ENCODE measurements around the gene FAP.

FAP gene

DNA sequence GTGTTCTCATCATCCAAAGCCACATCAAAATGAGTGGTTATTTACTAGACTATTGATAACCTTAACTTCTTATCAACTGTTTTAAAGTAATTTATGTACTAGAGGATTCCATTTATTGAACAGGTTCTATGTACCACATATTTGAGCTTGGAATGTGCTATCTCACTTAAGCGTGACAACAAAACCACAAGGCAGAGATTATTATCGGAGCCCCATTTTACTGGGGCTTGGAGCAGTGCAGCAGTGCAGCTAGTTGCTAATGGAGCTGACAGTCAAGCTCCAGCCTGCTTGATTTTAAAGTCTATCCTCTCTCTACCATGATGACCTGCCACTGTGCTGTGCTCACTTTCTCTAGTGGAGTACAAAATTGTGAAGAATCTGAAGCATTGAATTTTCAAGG is 115.8 kb downstream of the FAP start (continued):
- no peak for TF ChIP-seq SP2 (tag by site-specific recombination; IDR thresholded peaks at IDR 0.05)
- TF ChIP-seq, protein P1, sequence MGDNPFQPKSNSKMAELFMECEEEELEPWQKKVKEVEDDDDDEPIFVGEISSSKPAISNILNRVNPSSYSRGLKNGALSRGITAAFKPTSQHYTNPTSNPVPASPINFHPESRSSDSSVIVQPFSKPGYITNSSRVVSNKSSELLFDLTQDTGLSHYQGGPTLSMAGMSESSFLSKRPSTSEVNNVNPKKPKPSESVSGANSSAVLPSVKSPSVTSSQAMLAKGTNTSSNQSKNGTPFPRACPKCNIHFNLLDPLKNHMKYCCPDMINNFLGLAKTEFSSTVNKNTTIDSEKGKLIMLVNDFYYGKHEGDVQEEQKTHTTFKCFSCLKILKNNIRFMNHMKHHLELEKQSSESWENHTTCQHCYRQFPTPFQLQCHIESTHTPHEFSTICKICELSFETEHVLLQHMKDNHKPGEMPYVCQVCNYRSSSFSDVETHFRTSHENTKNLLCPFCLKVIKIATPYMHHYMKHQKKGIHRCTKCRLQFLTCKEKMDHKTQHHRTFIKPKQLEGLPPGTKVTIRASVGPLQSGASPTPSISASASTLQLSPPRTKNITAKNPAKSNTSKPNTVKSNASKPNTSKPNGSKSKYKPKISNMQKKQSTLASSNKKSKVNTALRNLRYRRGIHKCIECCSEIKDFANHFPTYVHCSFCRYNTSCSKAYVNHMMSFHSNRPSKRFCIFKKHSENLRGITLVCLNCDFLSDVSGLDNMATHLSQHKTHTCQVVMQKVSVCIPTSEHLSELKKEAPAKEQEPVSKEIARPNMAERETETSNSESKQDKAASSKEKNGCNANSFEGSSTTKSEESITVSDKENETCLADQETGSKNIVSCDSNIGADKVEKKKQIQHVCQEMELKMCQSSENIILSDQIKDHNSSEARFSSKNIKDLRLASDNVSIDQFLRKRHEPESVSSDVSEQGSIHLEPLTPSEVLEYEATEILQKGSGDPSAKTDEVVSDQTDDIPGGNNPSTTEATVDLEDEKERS (tag by site-specific recombination; IDR thresholded peaks at IDR 0.05): no peak

DNA sequence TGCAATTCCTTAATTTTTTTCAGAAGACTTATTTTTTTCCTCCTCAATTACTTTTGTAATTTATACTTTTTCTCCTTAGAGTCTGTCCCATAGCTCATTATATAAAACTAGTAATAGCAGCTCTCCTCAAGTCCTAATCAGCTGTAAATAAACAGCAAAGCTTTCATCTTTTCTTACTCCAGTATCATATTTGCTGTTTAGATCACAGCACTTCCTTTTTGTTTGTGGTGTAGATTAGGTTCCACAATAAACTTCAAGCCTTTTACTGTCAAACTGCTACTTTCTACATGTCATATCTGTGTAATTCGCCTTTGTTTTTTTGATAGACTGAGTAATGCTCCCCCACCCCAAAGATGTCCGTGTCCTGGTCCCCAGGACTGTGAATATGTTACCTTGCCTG is 116.7 kb downstream of the FAP start:
- ChIA-PET POLR2A (no interaction called here), CTCF (interaction anchor here (0.5 to 5.1 kb wide), 7 partner anchors 10 to 539 kb away, joined by 3 to 34 read pairs (median 4); no protein-coding TSS in a partner anchor)
- Histone ChIP-seq H3K36me3 (ENCODE audit: control insufficient read depth in 2 of 2, insufficient read depth in 1 of 2, low read length in 2 of 2) (no peaks in the 10 kb centered on the region), H3K9me3 (ENCODE audit: control insufficient read depth, insufficient read depth, low read depth, low read length) (no peaks in the 10 kb centered on the region), H3K4me3 (ENCODE audit: low read depth, low read length) (no peak overlapping the region), H3K27ac (ENCODE audit: extremely low read depth, low read depth, low read length) (no peak overlapping the region), H3K4me1 (ENCODE audit: control insufficient read depth, insufficient read depth, low read length) (no peaks in the 10 kb centered on the region)
- TF ChIP-seq ZNF776 (tag by site-specific recombination; IDR thresholded peaks at IDR 0.05; ENCODE audit: borderline replicate concordance) (no peak), HOXD13 (CRISPR knock-in tag; IDR thresholded peaks at IDR 0.05; ENCODE audit: borderline replicate concordance) (no peak), ZNF621 (tag by site-specific recombination; IDR thresholded peaks at IDR 0.05) (no peak), ZFHX2 (tag by site-specific recombination; conservative IDR thresholded peaks at IDR 0.05) (no peak), YY2 (tag by site-specific recombination; IDR thresholded peaks at IDR 0.05) (no peak), ZNF391 (tag by site-specific recombination; IDR thresholded peaks at IDR 0.05; ENCODE audit: borderline replicate concordance, low read depth) (no peak), ZNF510 (tag by site-specific recombination; IDR thresholded peaks at IDR 0.05; ENCODE audit: insufficient replicate concordance) (no peak), ZNF561 (tag by site-specific recombination; IDR thresholded peaks at IDR 0.05; ENCODE audit: borderline replicate concordance) (no peak), ZNF155 (tag by site-specific recombination; IDR thresholded peaks at IDR 0.05) (no peak), GLIS2 (tag by site-specific recombination; IDR thresholded peaks at IDR 0.05) (no peak), ZSCAN23 (tag by site-specific recombination; IDR thresholded peaks at IDR 0.05) (no peak), ZNF350 (tag by site-specific recombination; IDR thresholded peaks at IDR 0.05) (no peak), ZNF426 (tag by site-specific recombination; IDR thresholded peaks at IDR 0.05) (no peak), ZNF157 (tag by site-specific recombination; IDR thresholded peaks at IDR 0.05) (no peak)
- TF ChIP-seq, protein P2, sequence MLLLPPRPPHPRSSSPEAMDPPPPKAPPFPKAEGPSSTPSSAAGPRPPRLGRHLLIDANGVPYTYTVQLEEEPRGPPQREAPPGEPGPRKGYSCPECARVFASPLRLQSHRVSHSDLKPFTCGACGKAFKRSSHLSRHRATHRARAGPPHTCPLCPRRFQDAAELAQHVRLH (tag by site-specific recombination; IDR thresholded peaks at IDR 0.05): no peak

DNA sequence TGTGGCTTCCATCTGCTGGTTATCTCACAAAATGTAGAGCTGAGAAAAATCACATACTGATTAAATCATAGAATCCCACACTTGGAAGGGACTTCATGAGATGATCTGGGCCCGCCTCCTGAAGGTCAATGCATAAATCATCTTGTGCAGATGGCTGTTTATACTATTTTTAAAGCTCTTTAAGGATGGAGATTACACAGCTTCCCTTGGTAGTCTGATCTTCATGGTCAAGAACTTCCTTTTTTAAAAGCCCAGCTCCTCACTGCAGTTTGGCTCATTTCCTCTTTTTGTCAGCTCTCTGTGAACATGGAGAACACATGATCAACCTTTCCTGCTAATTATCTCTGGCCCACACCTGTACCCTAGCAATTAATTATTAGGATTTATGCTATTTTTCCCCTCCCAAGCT is 117.1 kb downstream of the FAP start:
- ChIA-PET CTCF (interaction anchor here (0.5 to 5.1 kb wide), 7 partner anchors 9 to 539 kb away, joined by 3 to 34 read pairs (median 4); no protein-coding TSS in a partner anchor), POLR2A (no interaction called here)
- TF ChIP-seq ZNF10 (tag by site-specific recombination; IDR thresholded peaks at IDR 0.05): no peak

DNA sequence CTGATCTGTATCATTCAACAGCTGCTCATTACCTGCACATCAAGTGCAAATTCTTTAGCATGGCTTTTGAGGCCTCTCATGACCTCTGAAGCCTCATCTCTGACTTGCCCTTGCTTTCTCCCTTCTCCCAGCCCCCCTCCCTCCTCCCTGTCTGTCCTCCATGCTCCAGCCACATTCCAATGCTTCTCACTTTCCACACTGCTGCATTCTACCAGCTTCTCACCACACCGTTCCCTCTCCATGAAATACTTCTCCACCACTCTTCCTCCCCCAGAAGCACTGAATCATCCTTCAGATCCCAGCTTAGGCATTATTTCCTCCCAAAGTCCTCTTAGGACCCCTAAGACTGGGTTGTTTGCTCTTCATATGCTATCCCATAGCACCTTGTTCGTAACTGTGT is 118.1 kb downstream of the FAP start:
- Histone ChIP-seq H3K9me3 (ENCODE audit: control insufficient read depth, insufficient read depth, low read depth, low read length) (no peaks in the 10 kb centered on the region), H3K36me3 (ENCODE audit: control insufficient read depth in 2 of 2, insufficient read depth in 1 of 2, low read length in 2 of 2) (no peaks in the 10 kb centered on the region), H3K4me1 (ENCODE audit: control insufficient read depth, insufficient read depth, low read length) (no peaks in the 10 kb centered on the region), H3K4me3 (ENCODE audit: low read depth, low read length) (no peak overlapping the region), H3K27ac (ENCODE audit: extremely low read depth, low read depth, low read length) (no peak overlapping the region)
- TF ChIP-seq FEZF1 (tag by site-specific recombination; IDR thresholded peaks at IDR 0.05): no peak
- no peak for TF ChIP-seq YY1 (tag by site-specific recombination; IDR thresholded peaks at IDR 0.05)
- TF ChIP-seq, protein P3, sequence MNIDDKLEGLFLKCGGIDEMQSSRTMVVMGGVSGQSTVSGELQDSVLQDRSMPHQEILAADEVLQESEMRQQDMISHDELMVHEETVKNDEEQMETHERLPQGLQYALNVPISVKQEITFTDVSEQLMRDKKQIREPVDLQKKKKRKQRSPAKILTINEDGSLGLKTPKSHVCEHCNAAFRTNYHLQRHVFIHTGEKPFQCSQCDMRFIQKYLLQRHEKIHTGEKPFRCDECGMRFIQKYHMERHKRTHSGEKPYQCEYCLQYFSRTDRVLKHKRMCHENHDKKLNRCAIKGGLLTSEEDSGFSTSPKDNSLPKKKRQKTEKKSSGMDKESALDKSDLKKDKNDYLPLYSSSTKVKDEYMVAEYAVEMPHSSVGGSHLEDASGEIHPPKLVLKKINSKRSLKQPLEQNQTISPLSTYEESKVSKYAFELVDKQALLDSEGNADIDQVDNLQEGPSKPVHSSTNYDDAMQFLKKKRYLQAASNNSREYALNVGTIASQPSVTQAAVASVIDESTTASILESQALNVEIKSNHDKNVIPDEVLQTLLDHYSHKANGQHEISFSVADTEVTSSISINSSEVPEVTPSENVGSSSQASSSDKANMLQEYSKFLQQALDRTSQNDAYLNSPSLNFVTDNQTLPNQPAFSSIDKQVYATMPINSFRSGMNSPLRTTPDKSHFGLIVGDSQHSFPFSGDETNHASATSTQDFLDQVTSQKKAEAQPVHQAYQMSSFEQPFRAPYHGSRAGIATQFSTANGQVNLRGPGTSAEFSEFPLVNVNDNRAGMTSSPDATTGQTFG (tag by site-specific recombination; IDR thresholded peaks at IDR 0.05; ENCODE audit: borderline replicate concordance): no peak
- TF ChIP-seq HOXC10 (CRISPR knock-in tag; IDR thresholded peaks at IDR 0.05): no peak
- ChIA-PET CTCF (interaction anchor here (0.6 to 5.1 kb wide), 16 partner anchors 9 to 902 kb away, joined by 3 to 34 read pairs (median 4); no protein-coding TSS in a partner anchor), POLR2A (no interaction called here)

More for the DNA sequence above, 117.1 kb downstream of the FAP start:
- Histone ChIP-seq H3K4me3 (ENCODE audit: low read depth, low read length) (no peak overlapping the region), H3K27ac (ENCODE audit: extremely low read depth, low read depth, low read length) (no peak overlapping the region), H3K4me1 (ENCODE audit: control insufficient read depth, insufficient read depth, low read length) (no peaks in the 10 kb centered on the region), H3K9me3 (ENCODE audit: control insufficient read depth, insufficient read depth, low read depth, low read length) (no peaks in the 10 kb centered on the region), H3K36me3 (ENCODE audit: control insufficient read depth in 2 of 2, insufficient read depth in 1 of 2, low read length in 2 of 2) (no peaks in the 10 kb centered on the region)

Data from HEK293 (cell line).